HepG2 (cell line): ENCODE measurements around the gene ETFB. TPM values are rescaled to one million over a fixed set of nuclear protein-coding genes. Genes with fewer than 3 reads are reported as not detected.

ENCODE experiments used
- HDAC2 ChIP-seq: sonication (generic); formaldehyde crosslinking; IDR thresholded peaks from 2 replicates; pipeline ENCODE4 v1.4.0; 2020; ENCODE audit warnings: missing genetic modification reagents
- HIVEP1 ChIP-seq: sonication (generic); formaldehyde crosslinking; IDR thresholded peaks from 2 replicates; pipeline ENCODE4 v1.4.0; 2020; ENCODE audit warnings: mild to moderate bottlenecking, missing genetic modification reagents
- HMGXB4 ChIP-seq, 2 experiments: sonication (generic) in 1 of 2; formaldehyde crosslinking in 1 of 2; IDR thresholded peaks; 2 replicates each; pipeline versions ENCODE4 v1.4.0 to v1.6.1; 2018 to 2020; ENCODE audit warnings: missing genetic modification reagents in 2 of 2, borderline replicate concordance in 1 of 2, low read depth in 1 of 2, mild to moderate bottlenecking in 1 of 2, missing biosample characterization in 1 of 2
- IRF2 ChIP-seq: IDR thresholded peaks from 2 replicates; pipeline ENCODE4 v1.6.1; 2018; ENCODE audit warnings: missing genetic modification reagents, missing compliant biosample characterization
- KAT8 ChIP-seq: IDR thresholded peaks from 2 replicates; pipeline ENCODE4 v1.6.1; 2016; ENCODE audit warnings: missing genetic modification reagents, missing compliant biosample characterization
- MAFK ChIP-seq, 2 experiments: IDR thresholded peaks in 1 of 2; conservative IDR thresholded peaks in 1 of 2; 2 replicates each; pipeline ENCODE4 v1.6.1; 2011; ENCODE audit warnings: improper control_type of control experiment in 2 of 2, low read length in 2 of 2
- MAZ ChIP-seq, 2 experiments: sonication (generic) in 1 of 2; formaldehyde crosslinking in 1 of 2; IDR thresholded peaks; 2 replicates each; pipeline versions ENCODE4 v1.5.0 to v1.6.1; 2012 to 2020; ENCODE audit warnings: low read depth in 2 of 2, mild to moderate bottlenecking in 2 of 2, borderline replicate concordance in 1 of 2, improper control_type of control experiment in 1 of 2, low read length in 1 of 2, missing genetic modification reagents in 1 of 2, moderate library complexity in 1 of 2
- MED1 ChIP-seq: sonication (generic); formaldehyde crosslinking; IDR thresholded peaks from 2 replicates; pipeline ENCODE4 v1.4.0; 2020; ENCODE audit warnings: missing genetic modification reagents
- PAX8 ChIP-seq: sonication (generic); formaldehyde crosslinking; IDR thresholded peaks from 2 replicates; pipeline ENCODE4 v1.8.0; 2022; ENCODE audit warnings: mild to moderate bottlenecking, missing genetic modification reagents, borderline replicate concordance
- RCOR2 ChIP-seq: IDR thresholded peaks from 2 replicates; pipeline ENCODE4 v1.6.1; 2016; ENCODE audit warnings: missing biosample characterization, missing genetic modification reagents
- SALL1 ChIP-seq: sonication (generic); formaldehyde crosslinking; IDR thresholded peaks from 2 replicates; pipeline ENCODE4 v1.8.0; 2022; ENCODE audit warnings: mild to moderate bottlenecking, missing genetic modification reagents
- SALL2 ChIP-seq: sonication (generic); formaldehyde crosslinking; IDR thresholded peaks from 2 replicates; pipeline ENCODE4 v1.8.1; 2023; ENCODE audit warnings: mild to moderate bottlenecking, missing genetic modification reagents, inconsistent platforms
- TRIM24 ChIP-seq: sonication (generic); formaldehyde crosslinking; IDR thresholded peaks from 2 replicates; pipeline ENCODE4 v1.8.0; 2022; ENCODE audit warnings: mild to moderate bottlenecking, missing genetic modification reagents
- YEATS4 ChIP-seq: sonication (generic); formaldehyde crosslinking; IDR thresholded peaks from 2 replicates; pipeline ENCODE4 v1.4.0; 2020; ENCODE audit warnings: missing genetic modification reagents, borderline replicate concordance
- ZNF432 ChIP-seq: sonication (generic); formaldehyde crosslinking; IDR thresholded peaks from 2 replicates; pipeline ENCODE4 v1.5.0; 2020; ENCODE audit warnings: missing genetic modification reagents, mild to moderate bottlenecking, borderline replicate concordance
- ZNF501 ChIP-seq: sonication (generic); formaldehyde crosslinking; IDR thresholded peaks from 2 replicates; pipeline ENCODE4 v1.5.1; 2020; ENCODE audit warnings: mild to moderate bottlenecking, moderate library complexity, missing genetic modification reagents
- ZNF589 ChIP-seq: sonication (generic); formaldehyde crosslinking; conservative IDR thresholded peaks from 2 replicates; pipeline ENCODE4 v1.8.0; 2022; ENCODE audit warnings: mild to moderate bottlenecking, moderate library complexity, missing genetic modification reagents
- ZNF746 ChIP-seq: sonication (generic); formaldehyde crosslinking; IDR thresholded peaks from 2 replicates; pipeline ENCODE4 v1.8.0; 2022; ENCODE audit warnings: mild to moderate bottlenecking, missing genetic modification reagents
- polyA plus RNA-seq, 8 experiments: library from polyadenylated mRNA; depleted of rRNA in 3 of 8; stranded (reverse) in 7 of 8; unstranded in 1 of 8; fragments of >200 nt; fragmentation: Illumina TruSeq in 4 of 8; extraction: Trizol in 4 of 8; gene quantifications; 2 replicates each; pipeline versions ENCODE4 v1.2.1 to v1.2.3, GENCODE V29; 2011 to 2016; ENCODE audit warnings: low read depth in 4 of 8, missing spikeins in 1 of 8, mixed read lengths in 1 of 8; ENCODE audit not compliant: insufficient read depth in 1 of 8
- total RNA-seq, 5 experiments: library from RNA; depleted of rRNA; stranded (reverse); fragments of >200 nt; fragmentation: Illumina TruSeq; extraction: Trizol; gene quantifications; 2 replicates each; pipeline ENCODE4 v1.2.3, GENCODE V29; 2016; ENCODE audit warnings: low read depth in 1 of 5
- TF ChIP-seq, protein P1 (sequence below): IDR thresholded peaks from 2 replicates; pipeline ENCODE4 v1.6.1; 2016
- TF ChIP-seq, protein P2 (sequence below): sonication (generic); formaldehyde crosslinking; conservative IDR thresholded peaks from 2 replicates; pipeline ENCODE4 v1.5.0; 2020; ENCODE audit warnings: missing genetic modification reagents
- TF ChIP-seq, protein P3 (sequence below): sonication (generic); formaldehyde crosslinking; IDR thresholded peaks from 2 replicates; pipeline ENCODE4 v1.4.0; 2020; ENCODE audit warnings: missing genetic modification reagents, mild to moderate bottlenecking, borderline replicate concordance

ETFB gene
- total and polyA plus RNA-seq, 2 of the 13 experiments (the other 11 are each of a cell fraction or from before 2014, with no cell fraction given): 678 to 1,314 TPM

GRCh38 chr19:51338563-51339312 is 27.4 kb downstream of the ETFB start (continued):
- no peak; the same call in 1 of the 2 replicates for TF ChIP-seq YEATS4
- TF ChIP-seq MED1 (CRISPR knock-in tag): no peak
- TF ChIP-seq, protein P1, sequence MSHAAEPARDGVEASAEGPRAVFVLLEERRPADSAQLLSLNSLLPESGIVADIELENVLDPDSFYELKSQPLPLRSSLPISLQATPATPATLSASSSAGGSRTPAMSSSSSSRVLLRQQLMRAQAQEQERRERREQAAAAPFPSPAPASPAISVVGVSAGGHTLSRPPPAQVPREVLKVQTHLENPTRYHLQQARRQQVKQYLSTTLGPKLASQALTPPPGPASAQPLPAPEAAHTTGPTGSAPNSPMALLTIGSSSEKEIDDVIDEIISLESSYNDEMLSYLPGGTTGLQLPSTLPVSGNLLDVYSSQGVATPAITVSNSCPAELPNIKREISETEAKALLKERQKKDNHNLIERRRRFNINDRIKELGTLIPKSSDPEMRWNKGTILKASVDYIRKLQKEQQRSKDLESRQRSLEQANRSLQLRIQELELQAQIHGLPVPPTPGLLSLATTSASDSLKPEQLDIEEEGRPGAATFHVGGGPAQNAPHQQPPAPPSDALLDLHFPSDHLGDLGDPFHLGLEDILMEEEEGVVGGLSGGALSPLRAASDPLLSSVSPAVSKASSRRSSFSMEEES: no peak
- peak; percentile 29; the same call in 1 of the 2 replicates for TF ChIP-seq SALL1 (CRISPR knock-in tag)
- TF ChIP-seq ZNF746 (CRISPR knock-in tag): no peak
- TF ChIP-seq IRF2 (CRISPR knock-in tag): no peak
- TF ChIP-seq, protein P2, sequence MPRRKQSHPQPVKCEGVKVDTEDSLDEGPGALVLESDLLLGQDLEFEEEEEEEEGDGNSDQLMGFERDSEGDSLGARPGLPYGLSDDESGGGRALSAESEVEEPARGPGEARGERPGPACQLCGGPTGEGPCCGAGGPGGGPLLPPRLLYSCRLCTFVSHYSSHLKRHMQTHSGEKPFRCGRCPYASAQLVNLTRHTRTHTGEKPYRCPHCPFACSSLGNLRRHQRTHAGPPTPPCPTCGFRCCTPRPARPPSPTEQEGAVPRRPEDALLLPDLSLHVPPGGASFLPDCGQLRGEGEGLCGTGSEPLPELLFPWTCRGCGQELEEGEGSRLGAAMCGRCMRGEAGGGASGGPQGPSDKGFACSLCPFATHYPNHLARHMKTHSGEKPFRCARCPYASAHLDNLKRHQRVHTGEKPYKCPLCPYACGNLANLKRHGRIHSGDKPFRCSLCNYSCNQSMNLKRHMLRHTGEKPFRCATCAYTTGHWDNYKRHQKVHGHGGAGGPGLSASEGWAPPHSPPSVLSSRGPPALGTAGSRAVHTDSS (CRISPR knock-in tag): no peak
- TF ChIP-seq HIVEP1 (CRISPR knock-in tag): peak; percentile 42; the same call in 1 of the 2 replicates
- TF ChIP-seq KAT8 (CRISPR knock-in tag): 0 out of 2 replicates have a peak, but pooled peaks have one; percentile 12
- peak; percentile 78 to 82; a peak in 3 of 4 replicates for TF ChIP-seq HMGXB4 (CRISPR knock-in tag; IDR thresholded peaks at IDR 0.05; ENCODE audit: borderline replicate concordance in 1 of 2, low read depth in 1 of 2)
- TF ChIP-seq PAX8: no peak
- TF ChIP-seq ZNF432 (CRISPR knock-in tag): no peak
- no peak for TF ChIP-seq MAFK (conservative IDR thresholded peaks at IDR 0.05 in 1 of 2, IDR thresholded peaks at IDR 0.05 in 1 of 2; ENCODE audit: low read length in 2 of 2)
- TF ChIP-seq MAZ (IDR thresholded peaks at IDR 0.05; ENCODE audit: borderline replicate concordance, low read depth, low read length): peak; percentile 29; the same call in 1 of the 2 replicates
- peak; percentile 82 for TF ChIP-seq MAZ (CRISPR knock-in tag; IDR thresholded peaks at IDR 0.05; ENCODE audit: low read depth)
- TF ChIP-seq, protein P3, sequence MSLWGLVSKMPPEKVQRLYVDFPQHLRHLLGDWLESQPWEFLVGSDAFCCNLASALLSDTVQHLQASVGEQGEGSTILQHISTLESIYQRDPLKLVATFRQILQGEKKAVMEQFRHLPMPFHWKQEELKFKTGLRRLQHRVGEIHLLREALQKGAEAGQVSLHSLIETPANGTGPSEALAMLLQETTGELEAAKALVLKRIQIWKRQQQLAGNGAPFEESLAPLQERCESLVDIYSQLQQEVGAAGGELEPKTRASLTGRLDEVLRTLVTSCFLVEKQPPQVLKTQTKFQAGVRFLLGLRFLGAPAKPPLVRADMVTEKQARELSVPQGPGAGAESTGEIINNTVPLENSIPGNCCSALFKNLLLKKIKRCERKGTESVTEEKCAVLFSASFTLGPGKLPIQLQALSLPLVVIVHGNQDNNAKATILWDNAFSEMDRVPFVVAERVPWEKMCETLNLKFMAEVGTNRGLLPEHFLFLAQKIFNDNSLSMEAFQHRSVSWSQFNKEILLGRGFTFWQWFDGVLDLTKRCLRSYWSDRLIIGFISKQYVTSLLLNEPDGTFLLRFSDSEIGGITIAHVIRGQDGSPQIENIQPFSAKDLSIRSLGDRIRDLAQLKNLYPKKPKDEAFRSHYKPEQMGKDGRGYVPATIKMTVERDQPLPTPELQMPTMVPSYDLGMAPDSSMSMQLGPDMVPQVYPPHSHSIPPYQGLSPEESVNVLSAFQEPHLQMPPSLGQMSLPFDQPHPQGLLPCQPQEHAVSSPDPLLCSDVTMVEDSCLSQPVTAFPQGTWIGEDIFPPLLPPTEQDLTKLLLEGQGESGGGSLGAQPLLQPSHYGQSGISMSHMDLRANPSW (CRISPR knock-in tag): no peak
- TF ChIP-seq ZNF501: peak; percentile 79
- no peak for TF ChIP-seq TRIM24 (CRISPR knock-in tag)
- TF ChIP-seq HDAC2 (CRISPR knock-in tag): no peak
- TF ChIP-seq SALL2 (CRISPR knock-in tag): no peak
- no peak for TF ChIP-seq ZNF589 (CRISPR knock-in tag)
- no peak for TF ChIP-seq RCOR2 (CRISPR knock-in tag)
